GM21367 (cell line): ENCODE measurements around the gene LITAFD.
A peak's percentile ranks its signal among the peaks of the same experiment; 100 is the strongest.
"Not testable (repeated sequence)": the region's sequence is repeated elsewhere in the genome, so short reads cannot be mapped to it uniquely, and the experiment has no call there.

Source experiments
- ATAC-seq: cut with Tn5 transposase; IDR thresholded peaks from one replicate; pipeline ENCODE4 v1.9.1; 2021; ENCODE audit not compliant: unreplicated experiment

LITAFD gene

DNA sequence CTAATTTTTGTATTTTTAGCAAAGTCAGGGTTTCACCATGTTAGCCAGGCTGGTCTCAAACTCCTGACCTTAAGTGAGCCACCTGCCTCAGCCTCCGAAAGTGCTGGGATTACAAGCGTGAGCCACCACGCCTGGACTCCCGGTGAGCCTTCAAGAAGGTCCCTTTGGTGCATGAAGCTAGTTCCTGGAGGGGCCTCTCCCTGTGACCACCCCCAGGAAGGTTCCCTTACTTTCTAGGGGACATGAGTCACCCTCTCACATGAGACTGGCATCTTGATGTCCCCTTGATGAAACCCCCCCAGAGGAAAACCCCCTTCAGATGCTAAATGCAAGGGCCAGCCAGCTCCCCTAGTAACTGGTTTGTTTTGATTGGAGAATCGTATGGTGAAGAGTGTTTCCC, 26.2 kb upstream of the LITAFD start:
- no peak for ATAC-seq

DNA sequence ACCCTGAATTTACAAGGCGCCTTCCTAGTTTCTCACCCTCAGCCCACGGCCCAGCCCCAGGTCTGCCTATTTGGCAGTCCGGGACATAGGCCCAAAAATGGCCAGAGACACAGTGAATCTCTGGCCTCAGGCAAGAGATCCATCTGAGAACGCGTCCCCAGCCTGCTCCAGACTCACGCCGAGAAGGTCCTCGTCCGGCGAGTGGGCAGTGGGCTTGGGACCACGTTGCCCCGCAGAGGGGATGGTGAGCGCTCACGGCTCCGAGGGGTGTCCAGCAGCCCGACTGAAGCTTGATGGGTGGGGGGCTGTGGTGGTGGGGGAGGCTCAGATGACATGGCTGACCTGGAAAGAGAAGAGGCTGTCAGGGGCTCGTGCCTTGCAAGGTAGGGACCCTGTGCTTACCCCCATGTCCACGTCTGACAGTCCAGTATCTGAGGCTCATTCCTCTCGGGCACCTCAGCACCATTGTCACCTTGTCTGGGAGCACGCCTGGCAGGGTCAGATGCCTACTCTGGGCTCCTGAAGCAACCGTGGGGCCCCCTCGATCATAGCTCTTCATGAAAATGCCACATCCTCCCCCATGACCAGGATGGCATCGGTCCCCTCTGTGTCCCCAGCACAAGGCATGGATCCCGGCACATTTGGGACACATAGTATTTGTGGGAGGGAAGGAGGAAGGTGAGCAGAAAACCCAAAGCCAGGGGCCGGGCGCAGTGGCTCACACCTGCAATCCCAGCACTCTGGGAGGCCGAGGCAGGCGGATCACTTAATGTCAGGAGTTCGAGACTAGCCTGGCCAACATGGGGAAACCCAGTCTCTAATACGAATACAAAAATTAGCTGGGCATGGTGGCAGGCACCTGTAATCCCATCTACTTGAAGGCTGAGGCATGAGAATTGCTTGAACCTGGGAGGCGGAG, 22.9 kb upstream of the LITAFD start:
- no peak for ATAC-seq

DNA sequence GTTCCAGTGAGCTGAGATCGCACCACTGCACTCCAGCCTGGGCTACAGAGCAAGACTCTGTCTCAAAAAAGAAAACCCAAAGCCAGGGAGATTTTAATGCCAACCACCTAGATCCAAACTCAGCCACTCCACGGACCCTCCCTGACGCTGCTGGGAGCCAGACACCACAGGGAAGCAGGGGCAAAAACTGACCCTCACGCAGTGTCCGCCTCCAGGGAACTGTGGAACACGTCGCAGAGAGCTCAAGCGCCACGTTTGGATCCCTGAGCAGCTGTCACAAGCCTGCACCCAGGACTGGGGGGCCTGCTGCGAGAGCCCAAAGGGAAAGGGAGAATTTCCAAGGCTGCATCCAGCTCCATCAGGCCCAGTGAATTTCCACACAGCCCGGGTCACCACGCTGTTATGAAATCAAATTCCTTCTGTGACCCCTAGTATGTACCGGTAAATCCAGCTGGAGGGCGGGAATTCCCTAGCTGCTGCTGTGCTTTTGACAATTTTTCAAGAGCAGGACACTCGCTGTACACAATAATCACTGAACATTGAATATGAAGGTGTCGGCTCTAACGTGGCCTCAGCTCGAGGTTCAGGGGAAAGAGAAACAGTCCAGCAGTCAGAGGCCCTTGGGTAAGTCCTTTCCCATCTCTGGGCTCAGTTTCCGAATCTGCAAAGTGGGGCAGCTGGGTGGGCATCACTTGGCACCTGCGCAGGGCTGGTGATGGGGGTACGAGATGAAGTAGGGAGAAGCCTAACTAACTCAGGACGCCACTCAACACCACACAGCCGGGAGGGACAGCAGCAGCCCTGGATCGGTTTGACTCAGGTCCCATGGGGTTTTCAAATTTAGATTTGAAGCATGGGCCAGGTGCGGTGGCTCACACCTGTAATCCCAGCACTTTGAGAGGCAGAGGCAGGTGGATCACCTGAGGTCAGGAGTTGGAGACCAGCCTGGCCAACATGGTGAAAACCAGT, 22.0 kb upstream of the LITAFD start:
- ATAC-seq, result no peak

DNA sequence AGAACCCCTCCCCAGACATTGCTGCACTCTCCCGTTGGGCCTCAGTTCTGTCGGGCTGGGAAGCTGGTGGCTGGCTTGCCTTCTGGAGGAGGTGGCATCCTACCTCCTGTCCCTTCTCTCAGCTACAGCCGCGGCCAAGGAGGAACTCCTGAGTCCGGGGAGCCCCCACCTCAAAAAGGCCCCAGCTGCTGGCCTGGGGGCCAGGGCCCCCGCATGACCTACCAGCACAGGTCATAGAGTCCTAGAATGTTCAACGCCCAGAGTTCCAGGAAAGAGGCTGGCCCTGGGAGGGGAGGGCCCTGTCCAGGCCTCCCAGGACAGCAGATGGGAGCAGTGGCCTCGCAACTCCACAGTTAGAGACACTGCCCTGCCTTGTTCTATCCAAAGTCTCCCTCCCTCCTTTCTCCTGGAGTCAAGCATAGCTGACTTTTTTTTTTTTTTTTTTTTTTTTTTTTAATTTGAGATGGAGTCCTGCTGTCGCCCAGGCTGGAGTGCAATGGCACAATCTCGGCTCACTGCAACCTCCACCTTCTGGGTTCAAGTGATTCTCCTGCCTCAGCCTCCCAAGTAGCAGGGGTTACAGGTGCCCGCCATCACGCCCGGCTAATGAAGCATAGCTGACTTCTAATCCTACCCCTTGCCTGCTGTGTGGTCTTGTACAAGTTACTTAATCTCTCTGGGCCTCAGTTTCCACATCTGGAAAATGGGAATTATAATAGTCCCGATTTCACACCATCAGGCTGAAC, 20.4 kb upstream of the LITAFD start:
- ATAC-seq, result no peak

DNA sequence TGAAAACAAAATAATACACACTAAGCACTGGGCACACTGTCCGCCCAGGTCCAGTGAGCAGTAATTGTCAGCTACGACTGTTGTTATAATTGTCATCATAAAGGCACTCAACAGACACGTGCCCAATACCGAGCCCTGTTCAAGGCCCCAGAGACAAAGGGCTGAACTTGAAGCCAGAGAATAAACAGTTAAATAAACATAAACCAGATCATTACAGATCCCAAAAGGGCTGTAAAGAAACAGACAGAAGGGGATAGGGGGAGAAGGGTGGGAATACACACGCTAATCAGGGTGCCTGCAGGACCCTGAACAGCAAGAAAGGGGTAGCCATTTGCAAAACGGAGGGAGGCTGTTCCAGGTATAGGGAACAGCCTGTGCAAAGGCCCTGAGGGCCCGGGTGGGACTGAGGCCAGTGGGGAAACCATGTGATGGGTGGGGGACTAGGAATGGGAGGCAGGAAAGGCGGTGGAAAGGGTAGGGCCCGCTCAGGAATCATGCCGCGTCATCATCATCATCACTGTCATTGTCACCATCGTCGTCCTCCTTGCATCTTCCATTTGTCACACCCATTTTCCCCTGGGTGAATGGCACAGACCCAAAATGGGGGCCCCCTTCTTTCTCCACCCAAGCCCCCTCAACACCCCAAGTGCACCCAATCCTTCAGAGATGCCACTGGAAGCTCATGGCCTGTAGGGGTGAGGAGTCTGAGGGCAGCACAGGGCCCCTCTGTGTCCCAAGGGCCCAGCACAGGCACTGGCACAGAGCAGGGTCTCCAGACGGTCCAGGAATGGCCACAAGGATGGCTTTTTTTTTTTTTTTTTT, 19.6 kb upstream of the LITAFD start:
- no peak for ATAC-seq

DNA sequence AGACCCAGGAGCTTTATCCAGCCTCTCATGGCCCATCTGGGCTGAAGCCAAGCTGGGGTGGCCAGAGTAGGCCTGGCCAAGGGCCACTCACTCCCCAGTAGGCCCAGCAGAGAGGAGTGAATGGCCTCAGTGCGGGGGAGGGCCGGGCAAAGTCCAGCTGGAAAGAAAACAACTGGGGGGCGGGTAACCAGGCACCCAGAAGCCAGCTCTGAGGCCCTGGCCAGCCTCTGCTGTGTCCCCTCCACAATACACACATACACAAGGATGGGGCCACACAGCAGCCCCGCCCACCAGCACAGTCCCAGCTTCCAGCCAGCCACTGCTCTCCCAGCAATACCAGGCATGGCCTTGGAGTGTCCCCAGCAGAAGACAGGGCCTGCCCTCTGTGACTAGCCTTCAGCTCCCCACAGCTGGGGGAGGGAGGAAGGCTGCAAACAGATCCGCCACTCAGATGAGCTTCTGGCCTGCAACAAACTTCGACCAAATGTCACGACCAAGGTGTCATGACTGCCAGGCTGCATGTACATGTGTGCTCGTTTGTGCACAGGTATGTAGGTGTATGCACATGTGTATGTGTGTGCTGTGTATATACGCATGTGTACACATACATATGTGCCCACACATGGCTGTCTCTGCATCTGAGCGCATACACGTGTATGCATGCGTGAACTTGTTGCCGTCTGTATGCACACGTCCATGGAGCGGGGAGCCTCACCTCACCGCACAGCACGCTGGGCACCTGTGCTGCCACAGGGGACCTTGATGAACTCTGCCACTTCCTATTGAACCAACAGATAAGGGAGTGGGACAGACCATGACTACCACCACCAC, 18.3 kb upstream of the LITAFD start:
- no peak for ATAC-seq

DNA sequence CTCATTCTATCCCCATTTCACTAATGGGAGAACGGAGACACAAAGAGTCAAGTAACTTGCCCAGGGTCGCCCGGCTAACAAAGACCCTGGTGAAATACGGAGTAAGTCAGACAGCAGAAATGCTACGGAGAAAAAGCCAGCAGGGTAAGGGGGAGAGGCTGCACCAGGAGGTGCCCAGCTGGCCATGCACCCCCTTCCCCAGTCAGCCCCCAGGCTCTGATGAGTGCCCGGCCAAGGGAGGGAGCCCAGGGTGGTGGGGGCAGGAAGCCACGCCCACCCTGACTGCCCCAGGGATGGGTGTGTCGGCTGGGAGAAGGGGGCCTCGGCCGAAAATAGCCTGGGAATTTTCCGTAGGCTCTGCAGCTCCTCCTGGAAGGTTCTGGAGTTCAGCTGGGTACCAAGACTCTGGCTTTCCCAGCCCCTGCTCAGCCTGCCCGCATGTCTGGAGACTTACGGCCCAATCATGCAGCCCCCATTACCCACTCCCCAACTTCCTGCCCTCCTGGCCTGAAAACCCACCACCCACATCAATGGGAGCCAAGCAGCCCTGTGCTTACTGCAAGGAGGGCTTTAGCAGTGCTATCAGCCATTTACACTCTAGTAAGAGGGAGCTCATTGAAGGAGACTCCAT, 17.6 kb upstream of the LITAFD start:
- no peak for ATAC-seq

DNA sequence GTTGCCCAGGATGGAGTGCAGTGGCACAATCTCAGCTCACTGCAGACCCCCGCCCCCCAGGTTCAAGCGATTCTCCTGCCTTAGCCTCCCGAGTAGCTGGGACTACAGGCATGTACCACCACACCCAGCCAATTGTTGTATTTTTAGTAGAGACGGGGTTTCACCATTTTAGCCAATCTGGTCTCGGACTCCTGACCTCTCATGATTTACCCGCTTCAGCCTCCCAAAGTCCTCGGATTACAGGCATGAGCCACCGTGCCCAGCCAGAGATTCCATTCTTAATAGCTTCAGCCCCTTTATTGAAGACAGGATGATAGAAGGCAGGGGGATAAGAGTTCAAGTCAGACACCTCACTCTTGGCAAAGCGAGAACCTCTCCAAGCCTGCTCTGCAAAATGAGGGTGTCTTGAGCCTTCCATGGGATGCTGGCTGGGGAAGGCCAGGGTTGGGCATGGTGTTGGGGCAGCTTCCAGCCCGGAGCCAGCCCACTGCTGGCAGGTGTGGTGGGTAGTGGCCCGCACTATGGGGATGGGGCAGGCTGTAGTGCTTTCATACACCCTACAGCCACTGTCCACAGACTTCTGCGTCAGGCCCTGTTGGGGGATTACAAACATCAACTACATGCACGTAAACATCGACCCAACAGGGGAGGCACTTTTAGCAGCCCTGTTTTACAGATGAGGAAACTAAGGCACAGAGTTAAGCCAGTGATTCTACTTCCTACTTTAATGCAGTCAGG, 16.8 kb upstream of the LITAFD start:
- no peak for ATAC-seq

DNA sequence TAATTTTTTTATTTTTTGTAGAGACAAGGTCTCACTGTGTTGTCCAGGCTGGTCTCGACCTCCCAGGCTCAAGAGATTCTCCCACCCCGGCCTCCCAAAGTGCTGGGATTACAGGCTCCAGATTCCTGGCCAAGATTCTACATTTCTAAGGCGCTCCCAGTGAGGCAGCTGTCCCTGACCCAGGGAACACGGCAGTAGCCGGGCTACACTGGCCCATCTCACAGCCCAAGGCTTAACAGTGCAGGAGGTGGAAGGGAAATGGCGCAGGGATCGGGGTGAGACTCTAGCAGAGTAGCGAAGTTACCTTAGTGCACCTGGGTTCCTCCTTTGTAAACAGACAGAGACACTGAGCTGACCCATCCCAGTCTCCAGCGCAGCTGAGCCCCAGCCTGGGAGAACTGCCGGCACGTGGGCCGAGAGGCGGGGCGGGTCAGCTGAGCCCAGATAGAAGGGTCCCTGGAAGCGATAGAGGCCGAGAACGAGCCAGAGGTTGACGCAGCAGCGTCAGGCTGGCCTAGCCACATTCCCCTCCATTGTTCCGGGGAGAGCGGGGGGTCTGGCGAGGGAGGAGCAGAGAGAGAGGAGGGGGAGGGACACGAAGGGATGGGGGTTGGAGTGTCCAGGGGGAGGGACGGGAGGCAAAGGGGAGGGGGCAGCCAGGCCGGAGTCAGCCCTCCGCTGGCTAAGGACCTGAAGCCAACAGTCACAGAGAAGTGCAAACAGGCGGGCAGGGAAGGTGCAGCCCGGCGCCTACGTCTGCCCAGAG, 15.8 kb upstream of the LITAFD start:
- no peak for ATAC-seq

DNA sequence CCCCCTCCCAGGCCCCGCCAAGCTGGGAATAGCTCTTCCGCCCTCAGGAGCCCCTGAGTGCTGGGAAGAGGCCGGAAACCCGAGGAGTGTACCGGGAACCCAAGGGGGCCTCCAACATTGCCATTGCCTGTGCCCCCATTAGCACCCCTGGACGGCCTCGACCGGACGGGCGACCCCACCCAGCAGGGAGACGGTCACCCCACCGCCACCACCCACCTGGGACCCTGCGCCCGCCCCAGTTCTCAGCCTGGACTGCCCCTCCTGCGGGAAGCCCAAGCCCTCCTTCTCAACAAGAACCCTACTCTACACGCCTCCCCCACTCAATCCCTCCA, 15.3 kb upstream of the LITAFD start:
- ATAC-seq, result no peak

DNA sequence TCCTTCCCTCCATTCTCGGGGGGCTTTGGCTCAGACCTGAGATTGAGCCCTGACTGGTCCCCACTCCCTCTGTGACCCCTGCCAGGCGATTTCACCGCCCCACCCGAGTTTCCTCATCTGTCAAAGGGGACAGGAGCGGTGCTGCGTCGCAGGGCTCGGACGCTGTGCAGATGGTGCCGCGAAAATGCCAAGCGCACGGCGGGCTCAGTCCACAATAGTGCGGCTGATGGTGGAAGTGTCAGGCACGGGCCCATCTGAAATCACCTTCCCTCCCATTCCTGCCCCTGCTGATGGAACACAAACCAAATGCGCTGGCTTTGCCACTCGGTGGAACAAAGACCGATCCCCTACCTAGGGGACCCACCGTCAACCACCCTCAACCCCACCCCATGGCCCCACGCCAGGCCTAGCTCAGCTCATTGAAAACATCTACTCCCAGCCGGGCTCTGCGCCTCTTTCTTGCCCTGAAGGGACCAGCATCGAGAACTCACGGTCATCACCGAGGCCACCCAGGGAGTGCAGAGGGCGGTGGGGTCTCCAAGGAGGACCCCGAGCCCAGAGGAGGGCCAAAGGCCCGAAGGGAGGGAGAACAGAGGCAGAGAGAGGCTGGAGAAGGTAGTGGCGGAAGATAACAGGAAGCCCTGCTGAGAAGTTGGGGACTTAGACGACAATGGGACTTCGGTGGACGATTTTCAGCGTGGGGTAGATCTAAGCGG, 14.8 kb upstream of the LITAFD start:
- ATAC-seq, result no peak

DNA sequence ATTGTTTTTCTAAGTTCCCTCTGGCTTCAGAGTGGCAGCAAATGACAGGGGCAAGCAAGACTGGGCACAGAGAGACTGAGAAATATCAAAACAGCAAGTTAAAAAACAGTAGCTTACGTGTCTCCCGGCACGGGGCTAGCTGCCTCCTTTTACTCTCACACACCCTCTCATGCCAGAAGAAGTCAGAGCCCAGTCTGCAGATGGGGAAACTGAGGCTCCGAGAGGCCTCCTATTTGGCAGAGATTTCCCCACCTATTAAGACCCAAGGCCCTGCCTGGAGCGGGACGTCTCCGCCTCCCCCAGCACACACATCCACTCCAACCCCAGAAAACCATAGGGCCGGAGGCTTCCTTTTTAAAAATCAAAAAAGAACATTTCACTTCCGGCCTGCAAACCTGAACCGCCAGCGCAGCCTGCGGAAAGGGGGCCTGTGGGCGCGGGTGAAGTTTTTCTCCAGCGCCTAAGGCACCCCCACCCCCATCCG, 14.2 kb upstream of the LITAFD start:
- ATAC-seq, result no peak

DNA sequence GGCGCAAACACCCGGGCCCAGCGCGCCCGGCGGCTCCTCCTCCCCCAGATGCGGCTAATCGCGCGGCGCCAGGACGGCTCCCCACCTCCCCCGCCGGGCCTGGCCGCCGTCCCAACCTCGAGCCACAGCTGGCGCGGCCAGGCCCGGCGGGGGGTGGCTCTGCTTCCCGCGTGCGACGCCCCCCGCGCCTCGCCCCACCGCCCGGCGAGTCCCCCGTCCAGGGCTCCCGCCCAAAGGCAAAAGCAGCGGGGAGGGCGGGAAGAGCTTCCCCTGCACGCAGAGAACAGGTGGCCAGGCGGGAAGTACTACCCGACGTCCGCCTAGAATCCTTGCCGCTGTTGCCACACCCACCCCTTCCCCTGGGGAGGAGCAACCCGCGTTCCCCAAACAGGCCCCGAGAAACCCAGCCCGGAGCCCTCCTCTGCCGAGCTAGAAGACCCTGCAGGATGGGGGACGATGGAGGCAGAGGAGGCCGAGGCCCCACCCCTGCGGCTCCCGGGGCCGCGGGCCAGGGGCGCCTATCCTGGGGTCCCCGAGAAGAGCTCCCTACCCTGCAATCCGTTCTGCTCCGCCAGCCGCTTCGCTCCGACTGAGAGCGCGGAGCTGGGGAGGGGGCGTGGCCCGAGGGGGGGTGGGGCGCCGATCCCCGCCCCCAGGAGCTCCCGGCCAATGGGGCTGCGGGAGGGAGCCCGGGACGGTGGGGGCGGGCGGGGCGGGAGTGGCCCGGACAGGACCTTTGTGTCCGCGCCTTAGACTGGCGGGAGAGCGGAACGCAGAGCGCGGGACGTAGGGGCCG, 13.5 kb upstream of the LITAFD start, which contains the start of gene CARHSP1:
TSS of gene CARHSP1 (minus strand) at position 591 of the 796 bp plus-strand sequence. CDS start 9,678 bp downstream, outside the sequence.
- ATAC-seq, result peak; percentile 61

DNA sequence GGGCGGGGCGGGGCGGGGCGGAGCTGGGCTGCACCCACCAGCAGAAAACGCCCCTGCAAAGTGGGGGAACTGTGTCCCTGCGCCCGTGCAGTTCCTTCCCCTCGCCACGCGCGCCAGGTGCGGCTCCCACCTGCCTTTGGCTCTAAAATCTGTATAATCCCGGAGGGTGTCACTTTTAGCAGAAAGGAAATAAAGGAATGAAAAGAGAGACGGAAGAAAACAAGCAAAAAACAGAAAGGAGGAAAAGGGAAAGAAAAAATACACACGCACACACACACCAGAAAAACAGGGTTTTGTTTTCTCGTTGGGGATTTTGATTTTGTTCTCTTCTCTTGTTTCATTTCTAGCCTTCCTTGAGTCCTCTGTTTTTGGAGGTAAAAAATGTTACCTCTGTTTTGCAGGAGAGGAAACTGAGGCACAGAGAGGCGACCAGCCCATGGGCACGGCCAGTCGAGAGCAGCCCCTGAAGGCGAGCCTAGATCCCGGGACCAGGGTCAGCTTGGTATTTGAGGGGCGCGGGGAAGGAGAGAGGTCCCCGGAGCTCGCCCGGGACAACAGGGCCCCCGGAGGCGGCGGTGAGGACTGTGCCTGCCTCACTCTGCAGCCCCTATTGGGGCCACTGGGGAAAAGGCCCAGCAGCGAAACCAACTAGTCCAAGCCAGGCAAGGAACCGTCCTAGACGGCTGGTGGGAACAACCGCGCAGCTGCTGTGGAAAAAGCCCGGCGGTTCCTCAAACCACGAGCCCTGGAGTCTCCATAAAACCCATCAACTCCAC, 12.8 kb upstream of the LITAFD start:
- no peak for ATAC-seq

DNA sequence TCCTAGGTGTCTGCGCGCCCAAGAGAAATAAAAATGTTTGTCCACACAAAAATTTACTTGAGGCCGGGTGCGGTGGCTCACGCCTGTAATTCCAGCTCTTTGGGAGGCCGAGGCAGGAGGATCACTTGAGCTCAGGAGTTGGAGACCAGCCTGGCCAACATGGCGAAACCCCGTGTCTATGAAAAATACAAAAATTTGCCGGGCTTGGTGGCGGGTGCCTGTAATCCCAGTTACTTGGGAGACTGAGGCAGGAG, 12.2 kb upstream of the LITAFD start:
- ATAC-seq, result not testable (repeated sequence)
